Keratinocyte (primary cell): ENCODE measurements around the gene ALK. TPM values are rescaled to one million over a fixed set of nuclear protein-coding genes. Genes with fewer than 3 reads are reported as not detected.

Source experiments
- DNase-seq: peaks from one replicate; pipeline ENCODE4 v3.0.0-alpha.2; 2011; ENCODE audit warnings: low read depth, missing footprints, low spot score
- FAIRE-seq: peaks from 2 replicates; lab custom pipeline; 2011; peaks lifted over from hg19 to GRCh38; lab: Jason Lieb, UNC
- H2AFZ ChIP-seq: 2 replicates; pipeline ENCODE4 v1.6.0; 2012; ENCODE audit warnings: low read length, control low read depth, inconsistent platforms; ENCODE audit not compliant: control insufficient read depth
- H3K27ac ChIP-seq: 2 replicates; pipeline ENCODE4 v1.5.1; 2011; ENCODE audit warnings: low read length; ENCODE audit not compliant: control insufficient read depth, insufficient read depth
- H3K27me3 ChIP-seq: 3 replicates; pipeline ENCODE4 v1.6.0; 2011; ENCODE audit warnings: low read length; ENCODE audit not compliant: control insufficient read depth, insufficient read depth; ENCODE audit errors: extremely low read depth
- H3K36me3 ChIP-seq, 2 experiments: 2 replicates in 1 of 2; 3 replicates in 1 of 2; pipeline ENCODE4 v1.5.1; 2011; ENCODE audit warnings: low read length in 2 of 2, mild to moderate bottlenecking in 1 of 2; ENCODE audit not compliant: control insufficient read depth in 2 of 2, insufficient read depth in 2 of 2; ENCODE audit errors: extremely low read depth in 1 of 2
- H3K4me1 ChIP-seq: 3 replicates; pipeline ENCODE4 v1.5.1; 2011; ENCODE audit warnings: low read length; ENCODE audit not compliant: control insufficient read depth, insufficient read depth; ENCODE audit errors: extremely low read depth
- H3K4me2 ChIP-seq: 3 replicates; pipeline ENCODE4 v1.6.0; 2011; ENCODE audit warnings: low read depth, low read length; ENCODE audit not compliant: control insufficient read depth, insufficient read depth; ENCODE audit errors: extremely low read depth
- H3K4me3 ChIP-seq, 3 experiments: fragments of 200-600 bp in 1 of 3; sonication (generic) in 1 of 3; 2 replicates in 2 of 3; 3 replicates in 1 of 3; pipeline ENCODE4 v1.5.1; 2011 to 2016; ENCODE audit warnings: low read length in 3 of 3, mild to moderate bottlenecking in 3 of 3, control low read depth in 2 of 3, inconsistent platforms in 1 of 3, low read depth in 1 of 3, mixed read lengths in 1 of 3, mixed run types in 1 of 3, moderate library complexity in 1 of 3; ENCODE audit not compliant: control insufficient read depth in 2 of 3, insufficient read depth in 2 of 3; ENCODE audit errors: extremely low read depth in 1 of 3
- H3K79me2 ChIP-seq: 2 replicates; pipeline ENCODE4 v1.6.0; 2012; ENCODE audit warnings: low read length; ENCODE audit not compliant: control insufficient read depth, insufficient read depth
- H3K9ac ChIP-seq: 3 replicates; pipeline ENCODE4 v1.6.0; 2011; ENCODE audit warnings: low read length; ENCODE audit not compliant: control insufficient read depth, insufficient read depth; ENCODE audit errors: extremely low read depth
- H3K9me1 ChIP-seq: 3 replicates; pipeline ENCODE4 v1.6.0; 2011; ENCODE audit warnings: low read length; ENCODE audit not compliant: control insufficient read depth, insufficient read depth; ENCODE audit errors: extremely low read depth
- H3K9me3 ChIP-seq: 2 replicates; pipeline ENCODE4 v1.5.1; 2012; ENCODE audit warnings: low read depth, low read length; ENCODE audit not compliant: control insufficient read depth
- H4K20me1 ChIP-seq: 3 replicates; pipeline ENCODE4 v1.6.0; 2011; ENCODE audit warnings: low read length; ENCODE audit not compliant: control insufficient read depth, insufficient read depth; ENCODE audit errors: extremely low read depth
- EZH2 ChIP-seq: IDR thresholded peaks from one replicate; pipeline ENCODE4 v1.6.1; 2012; ENCODE audit warnings: inconsistent platforms, mild to moderate bottlenecking, low read length, moderate library complexity
- dilution Hi-C: fragments of 300-500 bp; cut with MboI; formaldehyde crosslinking; loops from one replicate; pipeline ENCODE4 v1.7.0; 2020; ENCODE audit warnings: low sequenced_read_pairs; ENCODE audit not compliant: extremely low pct_ligation_motif_present
- polyA plus RNA-seq, 5 experiments: library from polyadenylated mRNA; depleted of rRNA in 3 of 5; stranded (reverse) in 3 of 5; stranded (forward) in 1 of 5; unstranded in 1 of 5; fragments of >200 nt; gene quantifications; 1 replicate in 1 of 5; 2 replicates in 3 of 5; 3 replicates in 1 of 5; pipeline versions ENCODE4 v1.2.1 to v1.2.3, GENCODE V29; 2011 to 2012; ENCODE audit warnings: missing spikeins in 2 of 5, low read depth in 1 of 5, low replicate concordance in 1 of 5
- TF ChIP-seq, protein P1 (sequence below), 3 experiments: IDR thresholded peaks in 1 of 3; conservative IDR thresholded peaks in 1 of 3; optimal IDR thresholded peaks in 1 of 3; 2 replicates in 2 of 3; 3 replicates in 1 of 3; pipeline versions ENCODE3 to v1.5.1; 2011; ENCODE audit warnings: low read length in 3 of 3, mild to moderate bottlenecking in 3 of 3, moderate library complexity in 2 of 3, control low read depth in 1 of 3, inconsistent platforms in 1 of 3; ENCODE audit not compliant: insufficient read depth in 2 of 3; ENCODE audit errors: extremely low read depth in 1 of 3

Gene ALK
- polyA plus RNA-seq, 1 donor (not counting 4 experiments of a cell fraction or from before 2014, with no cell fraction given) = not detected

DNA sequence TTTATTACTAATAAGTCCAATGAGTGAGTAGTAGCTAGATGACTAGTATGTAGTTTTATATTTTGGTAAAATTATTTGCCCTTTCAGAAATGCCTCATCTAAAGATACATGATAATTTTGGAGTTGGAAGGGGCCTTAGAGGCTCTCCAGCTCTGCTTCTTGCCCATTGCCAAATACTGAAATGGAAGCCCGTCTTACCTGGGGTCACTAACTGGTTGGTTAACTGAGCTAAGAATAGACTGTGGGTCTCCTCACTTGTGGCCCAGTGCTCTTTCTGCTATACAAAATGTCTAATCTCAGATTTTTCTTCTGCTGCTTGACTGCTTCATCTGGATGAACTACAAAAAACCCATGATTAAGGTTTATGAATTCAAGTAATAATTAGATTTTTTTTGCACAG is 739.1 kb downstream of the ALK start:
- Histone ChIP-seq H3K4me1 (no peaks in the 10 kb centered on the region), H4K20me1 (no peaks in the 10 kb centered on the region), H3K36me3 (peaks cover 12 to 14% of the 10 kb centered on the region in 2 experiments), H3K4me2 (no peak overlapping the region), H2AFZ (no peak overlapping the region), H3K9me1 (no peaks in the 10 kb centered on the region), H3K79me2 (no peaks in the 10 kb centered on the region), H3K9me3 (no peaks in the 10 kb centered on the region), H3K27me3 (no peaks in the 10 kb centered on the region), H3K27ac (no peak overlapping the region), H3K9ac (no peak overlapping the region), H3K4me3 (no peak overlapping the region)
- DNase-seq (no peak), FAIRE-seq (no peak)
- TF ChIP-seq EZH2 = no peak
- TF ChIP-seq, protein P1, sequence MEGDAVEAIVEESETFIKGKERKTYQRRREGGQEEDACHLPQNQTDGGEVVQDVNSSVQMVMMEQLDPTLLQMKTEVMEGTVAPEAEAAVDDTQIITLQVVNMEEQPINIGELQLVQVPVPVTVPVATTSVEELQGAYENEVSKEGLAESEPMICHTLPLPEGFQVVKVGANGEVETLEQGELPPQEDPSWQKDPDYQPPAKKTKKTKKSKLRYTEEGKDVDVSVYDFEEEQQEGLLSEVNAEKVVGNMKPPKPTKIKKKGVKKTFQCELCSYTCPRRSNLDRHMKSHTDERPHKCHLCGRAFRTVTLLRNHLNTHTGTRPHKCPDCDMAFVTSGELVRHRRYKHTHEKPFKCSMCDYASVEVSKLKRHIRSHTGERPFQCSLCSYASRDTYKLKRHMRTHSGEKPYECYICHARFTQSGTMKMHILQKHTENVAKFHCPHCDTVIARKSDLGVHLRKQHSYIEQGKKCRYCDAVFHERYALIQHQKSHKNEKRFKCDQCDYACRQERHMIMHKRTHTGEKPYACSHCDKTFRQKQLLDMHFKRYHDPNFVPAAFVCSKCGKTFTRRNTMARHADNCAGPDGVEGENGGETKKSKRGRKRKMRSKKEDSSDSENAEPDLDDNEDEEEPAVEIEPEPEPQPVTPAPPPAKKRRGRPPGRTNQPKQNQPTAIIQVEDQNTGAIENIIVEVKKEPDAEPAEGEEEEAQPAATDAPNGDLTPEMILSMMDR (optimal IDR thresholded peaks at IDR 0.05 in 1 of 3, IDR thresholded peaks at IDR 0.05 in 1 of 3, conservative IDR thresholded peaks at IDR 0.05 in 1 of 3; ENCODE audit: extremely low read depth in 1 of 3, insufficient read depth in 2 of 3, low read length in 3 of 3) = no peak
- dilution Hi-C loops = loop anchor here (25.0 kb wide), 1 partner anchor 120 kb away; the partner anchor contains the start of gene PCARE

DNA sequence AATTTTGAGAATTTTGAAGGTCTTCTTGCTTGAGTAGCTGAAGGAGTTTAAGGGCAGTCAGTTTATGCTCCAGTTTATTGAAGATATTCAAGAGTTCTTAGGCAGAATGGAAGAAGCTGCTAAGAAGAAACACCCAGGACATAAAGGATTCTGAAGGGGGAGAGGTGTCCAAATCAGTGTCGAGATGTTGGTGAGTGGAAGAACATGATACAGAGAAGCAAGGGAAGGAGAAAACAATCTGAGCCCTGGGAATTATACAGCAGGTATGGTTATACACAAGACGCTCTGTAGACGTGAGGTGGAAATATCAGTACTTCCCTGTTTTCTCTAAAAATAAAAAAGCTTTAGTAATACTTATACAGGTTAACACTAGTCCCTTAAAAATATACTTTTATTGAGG is 746.0 kb downstream of the ALK start:
- Histone ChIP-seq H3K9ac (no peak overlapping the region), H2AFZ (no peak overlapping the region), H3K36me3 (peaks cover 13 to 19% of the 10 kb centered on the region in 2 experiments), H3K27me3 (no peaks in the 10 kb centered on the region), H3K4me3 (no peak overlapping the region), H3K9me3 (no peaks in the 10 kb centered on the region), H3K79me2 (no peaks in the 10 kb centered on the region), H3K4me2 (no peak overlapping the region), H4K20me1 (no peaks in the 10 kb centered on the region), H3K9me1 (no peaks in the 10 kb centered on the region), H3K4me1 (no peaks in the 10 kb centered on the region), H3K27ac (no peak overlapping the region)
- dilution Hi-C loops = loop anchor here (25.0 kb wide), 1 partner anchor 113 kb away; the partner anchor contains the start of gene PCARE
- DNase-seq (no peak), FAIRE-seq (no peak)
- TF ChIP-seq, protein P1 (optimal IDR thresholded peaks at IDR 0.05 in 1 of 3, IDR thresholded peaks at IDR 0.05 in 1 of 3, conservative IDR thresholded peaks at IDR 0.05 in 1 of 3; ENCODE audit: extremely low read depth in 1 of 3, insufficient read depth in 2 of 3, low read length in 3 of 3) = no peak
- TF ChIP-seq EZH2 = no peak
